ENCODE data around the gene SHB. TPM values are rescaled to one million over a fixed set of nuclear protein-coding genes. Genes with fewer than 3 reads are reported as not detected.

SHB gene
- total RNA-seq, 1 experiment from 2014 or later: 7.6 TPM

GRCh38 chr9:37917801-37918664 is 151.0 kb downstream of the SHB start:
- H3K4me3 Mint-ChIP-seq (ENCODE audit: low read depth, unreplicated experiment): no peak overlapping the region
- DNase-seq: no peak
- intact Hi-C loops (cut with micrococcal nuclease; ENCODE audit: unreplicated experiment): no loop called here
- BruUV-seq (replicated peaks): no TSS peak
- H3K36me3 Mint-ChIP-seq (ENCODE audit: insufficient read depth, unreplicated experiment): no peaks in the 10 kb centered on the region
- CTCF ChIA-PET: no interaction called here
- H3K4me1 Mint-ChIP-seq (ENCODE audit: low read depth, unreplicated experiment): no peaks in the 10 kb centered on the region
- no peaks in the 10 kb centered on the region for H3K27me3 Mint-ChIP-seq (ENCODE audit: unreplicated experiment)
- no peak overlapping the region for H3K27ac Mint-ChIP-seq (ENCODE audit: unreplicated experiment)
- H3K9me3 Mint-ChIP-seq (ENCODE audit: low read depth, unreplicated experiment): no peaks in the 10 kb centered on the region
- TF ChIP-seq CTCF (IDR thresholded peaks at IDR 0.05; ENCODE audit: unreplicated experiment): no peak

GRCh38 chr9:37917313-37917731 is 151.7 kb downstream of the SHB start:
- intact Hi-C loops (cut with micrococcal nuclease; ENCODE audit: unreplicated experiment): no loop called here
- Mint-ChIP-seq H3K9me3 (ENCODE audit: low read depth, unreplicated experiment) (no peaks in the 10 kb centered on the region), H3K4me1 (ENCODE audit: low read depth, unreplicated experiment) (no peaks in the 10 kb centered on the region), H3K36me3 (ENCODE audit: insufficient read depth, unreplicated experiment) (no peaks in the 10 kb centered on the region), H3K4me3 (ENCODE audit: low read depth, unreplicated experiment) (no peak overlapping the region), H3K27ac (ENCODE audit: unreplicated experiment) (no peak overlapping the region), H3K27me3 (ENCODE audit: unreplicated experiment) (no peaks in the 10 kb centered on the region)
- no peak for DNase-seq
- CTCF ChIA-PET: no interaction called here
- no TSS peak for BruUV-seq (replicated peaks)
- TF ChIP-seq CTCF (IDR thresholded peaks at IDR 0.05; ENCODE audit: unreplicated experiment): no peak

- CTCF ChIA-PET: no interaction called here
Measured at GRCh38 chr9:37916471-37917312, 152.3 kb downstream of the SHB start.

More at GRCh38 chr9:37916471-37917312, 152.3 kb downstream of the SHB start:
- no peak for DNase-seq
- H3K4me1 Mint-ChIP-seq (ENCODE audit: low read depth, unreplicated experiment): no peaks in the 10 kb centered on the region
- no TSS peak for BruUV-seq (replicated peaks)
- no peaks in the 10 kb centered on the region for H3K27me3 Mint-ChIP-seq (ENCODE audit: unreplicated experiment)
- intact Hi-C loops (cut with micrococcal nuclease; ENCODE audit: unreplicated experiment): no loop called here
- no peak overlapping the region for H3K4me3 Mint-ChIP-seq (ENCODE audit: low read depth, unreplicated experiment)
- H3K9me3 Mint-ChIP-seq (ENCODE audit: low read depth, unreplicated experiment): no peaks in the 10 kb centered on the region
- H3K27ac Mint-ChIP-seq (ENCODE audit: unreplicated experiment): no peak overlapping the region
- H3K36me3 Mint-ChIP-seq (ENCODE audit: insufficient read depth, unreplicated experiment): no peaks in the 10 kb centered on the region
- no peak for TF ChIP-seq CTCF (IDR thresholded peaks at IDR 0.05; ENCODE audit: unreplicated experiment)
